Measurements from ENCODE around the gene ARHGAP42.

The ARHGAP42 gene

GRCh38 chr11:100761841-100762240, 74.8 kb downstream of the ARHGAP42 start:
- no peak for DNase-seq

GRCh38 chr11:100766764-100767163, 79.7 kb downstream of the ARHGAP42 start:
- peak; percentile 23 for DNase-seq

- no peak for DNase-seq
Observed at GRCh38 chr11:100769165-100769564, 82.1 kb downstream of the ARHGAP42 start.

- DNase-seq: peak; percentile 58
Observed at GRCh38 chr11:100769617-100770016, 82.5 kb downstream of the ARHGAP42 start.

- no peak for DNase-seq
Observed at GRCh38 chr11:100774132-100774531, 87.0 kb downstream of the ARHGAP42 start.

GRCh38 chr11:100774859-100775258, 87.8 kb downstream of the ARHGAP42 start:
- no peak for DNase-seq

GRCh38 chr11:100776212-100776896, 89.3 kb downstream of the ARHGAP42 start:
- DNase-seq: no peak

GRCh38 chr11:100777103-100777502, 90.0 kb downstream of the ARHGAP42 start:
- no peak for DNase-seq

- DNase-seq: no peak
Observed at GRCh38 chr11:100777736-100778135, 90.6 kb downstream of the ARHGAP42 start.

GRCh38 chr11:100778166-100778785, 91.2 kb downstream of the ARHGAP42 start:
- DNase-seq: no peak

- no peak for DNase-seq
Observed at GRCh38 chr11:100780470-100780869, 93.4 kb downstream of the ARHGAP42 start.

- DNase-seq: no peak
Observed at GRCh38 chr11:100785148-100785983, 98.3 kb downstream of the ARHGAP42 start.

- no peak for DNase-seq
Observed at GRCh38 chr11:100788561-100789295, 101.6 kb downstream of the ARHGAP42 start.

GRCh38 chr11:100789500-100789899, 102.4 kb downstream of the ARHGAP42 start:
- no peak for DNase-seq

- DNase-seq: no peak
Observed at GRCh38 chr11:100790073-100790472, 103.0 kb downstream of the ARHGAP42 start.

- DNase-seq: no peak
Observed at GRCh38 chr11:100791103-100791502, 104.0 kb downstream of the ARHGAP42 start.

GRCh38 chr11:100791860-100792259, 104.8 kb downstream of the ARHGAP42 start:
- DNase-seq: no peak

- DNase-seq: no peak
Observed at GRCh38 chr11:100793525-100793924, 106.4 kb downstream of the ARHGAP42 start.

GRCh38 chr11:100794446-100794845, 107.4 kb downstream of the ARHGAP42 start:
- no peak for DNase-seq

GRCh38 chr11:100799445-100799844, 112.4 kb downstream of the ARHGAP42 start:
- DNase-seq: no peak

GRCh38 chr11:100800202-100800601, 113.1 kb downstream of the ARHGAP42 start:
- no peak for DNase-seq

GRCh38 chr11:100801225-100801999, 114.3 kb downstream of the ARHGAP42 start:
- no peak for DNase-seq

Data from NCI-H2171 (cell line).